Measurements from ENCODE around the gene TANK. TPM values are rescaled to one million over a fixed set of nuclear protein-coding genes. Genes with fewer than 3 reads are reported as not detected.

The TANK gene
- total and polyA plus RNA-seq, 2 of the 8 experiments (the other 6 are each of a cell fraction or from before 2014, with no cell fraction given): 7.0 to 26.1 TPM

DNA sequence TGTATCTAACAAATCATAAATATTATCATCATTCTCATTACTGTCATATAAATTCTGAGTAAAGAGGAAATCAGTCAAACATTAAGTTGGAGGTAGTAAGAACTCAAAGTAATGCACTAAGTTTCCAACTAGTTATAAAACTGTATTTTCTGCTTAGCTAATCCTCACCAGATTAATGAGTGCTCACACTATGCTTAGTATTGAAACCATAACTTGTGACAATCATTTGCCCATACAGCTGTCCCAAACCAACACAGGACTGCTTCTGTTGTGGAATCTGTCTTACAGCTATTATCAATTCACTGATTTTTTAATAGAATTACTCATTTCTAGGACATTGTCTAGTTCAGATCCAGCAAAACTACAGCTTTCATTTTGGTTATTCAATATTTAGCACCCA, 41.5 kb upstream of the TANK start (continued):
- no peak for TF ChIP-seq EZH2 (IDR thresholded peaks at IDR 0.05; ENCODE audit: low read depth, low read length, severe bottlenecking)

DNA sequence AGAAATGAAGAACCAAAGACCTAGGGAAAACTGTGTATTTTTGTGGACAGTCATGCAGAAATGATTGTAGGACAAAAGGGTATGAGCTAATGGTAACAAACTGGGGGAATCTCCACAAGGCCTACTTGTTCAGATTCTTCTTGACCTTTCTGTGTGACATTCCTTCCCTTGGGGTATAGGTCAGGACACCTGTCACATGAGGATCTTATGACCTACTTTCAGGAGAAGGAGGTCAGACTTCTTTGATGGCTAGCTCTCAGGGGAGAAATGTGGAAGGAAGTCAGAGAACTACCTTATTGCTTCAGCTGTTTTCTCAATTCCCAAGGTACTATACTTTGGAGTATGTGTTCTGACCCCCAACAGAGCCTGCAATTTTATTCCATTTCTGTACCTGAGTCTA, 40.7 kb upstream of the TANK start:
- Histone ChIP-seq H3K56ac (replicated peaks; ENCODE audit: insufficient read length, low read depth, low read length) (no peak overlapping the region), H4K8ac (ENCODE audit: extremely low read depth, insufficient read depth, low read length) (no peak overlapping the region), H3K9me3 (ENCODE audit: insufficient read depth in 2 of 2, low read depth in 1 of 2, low read length in 1 of 2) (no peaks in the 10 kb centered on the region), H3K4me3 (ENCODE audit: extremely low read depth in 1 of 4, insufficient read depth in 2 of 4, low read depth in 3 of 4, low read length in 4 of 4) (no peak overlapping the region), H2AK5ac (ENCODE audit: low read depth, low read length) (no peak overlapping the region), H2BK12ac (ENCODE audit: low read depth, low read length) (no peak overlapping the region), H3K79me1 (ENCODE audit: low read depth, low read length) (no peaks in the 10 kb centered on the region), H3K4me2 (ENCODE audit: insufficient read depth in 1 of 2, low read depth in 2 of 2, low read length in 2 of 2) (no peak overlapping the region), H3K27me3 (replicated peaks in 1 of 4; ENCODE audit: control insufficient read depth in 3 of 4, extremely low read depth in 1 of 4, insufficient read depth in 3 of 4, low read length in 3 of 4) (no peaks in the 10 kb centered on the region), H3K23ac (ENCODE audit: insufficient read length) (no peak overlapping the region), H4K20me1 (replicated peaks in 1 of 2; ENCODE audit: control insufficient read depth in 1 of 2, insufficient read depth in 2 of 2, low read length in 2 of 2) (no peaks in the 10 kb centered on the region), H2AFZ (ENCODE audit: low read length) (no peak overlapping the region), H2BK5ac (ENCODE audit: low read depth, low read length) (no peak overlapping the region), H3K27ac (ENCODE audit: low read depth, low read length) (no peak overlapping the region), H3K18ac (ENCODE audit: extremely low read depth, low read length) (no peak overlapping the region), H4K5ac (ENCODE audit: insufficient read length, low read depth, low read length) (no peak overlapping the region), H3K36me3 (ENCODE audit: control insufficient read depth in 2 of 4, insufficient read depth in 4 of 4, low read length in 3 of 4) (no peaks in the 10 kb centered on the region), H3K23me2 (ENCODE audit: low read depth, low read length) (no peaks in the 10 kb centered on the region), H3K4ac (replicated peaks; ENCODE audit: insufficient read length, low read depth, low read length) (no peak overlapping the region), H2BK20ac (ENCODE audit: low read length) (no peak overlapping the region), H2BK120ac (replicated peaks; ENCODE audit: low read depth, low read length) (no peak overlapping the region), H3K4me1 (replicated peaks in 1 of 4; ENCODE audit: control insufficient read depth in 3 of 4, insufficient read depth in 4 of 4, low read length in 3 of 4) (peaks cover 0 to 7% (median 1%) of the 10 kb centered on the region in 4 experiments; a peak in 3 of 7 replicates), H2BK15ac (ENCODE audit: low read length) (no peak overlapping the region), H3K14ac (ENCODE audit: insufficient read length) (no peak overlapping the region), H3K79me2 (ENCODE audit: control insufficient read depth in 1 of 2, insufficient read depth in 2 of 2, low read length in 2 of 2) (no peaks in the 10 kb centered on the region), H3K9ac (replicated peaks in 1 of 4; ENCODE audit: extremely low read depth in 1 of 4, low read depth in 3 of 4, low read length in 3 of 4) (no peak overlapping the region), H4K91ac (replicated peaks; ENCODE audit: insufficient read length, low read length) (no peak overlapping the region)
- CTCF ChIA-PET (ENCODE audit: partially characterized antibody): interaction anchor here (0.7 to 1.2 kb wide), 4 partner anchors 16 to 328 kb away, joined by 3 to 4 read pairs (median 3); no protein-coding TSS in a partner anchor
- no peak for DNase-seq (ENCODE audit: low read depth in 1 of 2, low spot score in 2 of 2)
- FAIRE-seq: no peak
- POLR2A ChIA-PET (ENCODE audit: partially characterized antibody): interaction anchor here (0.6 kb wide), 1 partner anchor 123 kb away, joined by 4 read pairs; no protein-coding TSS in a partner anchor
- TF ChIP-seq EGR1 (IDR thresholded peaks at IDR 0.05; ENCODE audit: borderline replicate concordance, low read depth, low read length) (no peak), POLR2AphosphoS5 (IDR thresholded peaks at IDR 0.05; ENCODE audit: low read depth, low read length) (no peak), EP300 (IDR thresholded peaks at IDR 0.05; ENCODE audit: borderline replicate concordance in 1 of 2, low read depth in 2 of 2, low read length in 2 of 2) (no peak), TCF12 (IDR thresholded peaks at IDR 0.05; ENCODE audit: low read depth, low read length) (no peak), SUZ12 (IDR thresholded peaks at IDR 0.05; ENCODE audit: low read length) (no peak), TAF1 (IDR thresholded peaks at IDR 0.05; ENCODE audit: low read depth, low read length) (no peak), RNF2 (IDR thresholded peaks at IDR 0.05; ENCODE audit: borderline replicate concordance, low read depth, low read length, missing control alignments, poor library complexity, severe bottlenecking) (no peak), FOSL1 (IDR thresholded peaks at IDR 0.05; ENCODE audit: insufficient read depth, low read depth, low read length) (no peak), TBP (IDR thresholded peaks at IDR 0.05; ENCODE audit: low read depth, low read length) (no peak), TAF7 (optimal IDR thresholded peaks at IDR 0.05; ENCODE audit: borderline replicate concordance, low read depth, low read length) (no peak), RBBP5 (IDR thresholded peaks at IDR 0.05; ENCODE audit: borderline replicate concordance, low read depth, low read length) (no peak)

Data from H1 (cell line).